GM18907 (cell line): ENCODE results near the gene ZC3H6.
A peak's percentile ranks its signal among the peaks of the same experiment; 100 is the strongest.

Source experiments
- ATAC-seq: cut with Tn5 transposase; IDR thresholded peaks from one replicate; pipeline ENCODE4 v1.9.1; 2021; ENCODE audit warnings: mild to moderate bottlenecking, moderate library complexity; ENCODE audit not compliant: unreplicated experiment

Gene ZC3H6, protein sequence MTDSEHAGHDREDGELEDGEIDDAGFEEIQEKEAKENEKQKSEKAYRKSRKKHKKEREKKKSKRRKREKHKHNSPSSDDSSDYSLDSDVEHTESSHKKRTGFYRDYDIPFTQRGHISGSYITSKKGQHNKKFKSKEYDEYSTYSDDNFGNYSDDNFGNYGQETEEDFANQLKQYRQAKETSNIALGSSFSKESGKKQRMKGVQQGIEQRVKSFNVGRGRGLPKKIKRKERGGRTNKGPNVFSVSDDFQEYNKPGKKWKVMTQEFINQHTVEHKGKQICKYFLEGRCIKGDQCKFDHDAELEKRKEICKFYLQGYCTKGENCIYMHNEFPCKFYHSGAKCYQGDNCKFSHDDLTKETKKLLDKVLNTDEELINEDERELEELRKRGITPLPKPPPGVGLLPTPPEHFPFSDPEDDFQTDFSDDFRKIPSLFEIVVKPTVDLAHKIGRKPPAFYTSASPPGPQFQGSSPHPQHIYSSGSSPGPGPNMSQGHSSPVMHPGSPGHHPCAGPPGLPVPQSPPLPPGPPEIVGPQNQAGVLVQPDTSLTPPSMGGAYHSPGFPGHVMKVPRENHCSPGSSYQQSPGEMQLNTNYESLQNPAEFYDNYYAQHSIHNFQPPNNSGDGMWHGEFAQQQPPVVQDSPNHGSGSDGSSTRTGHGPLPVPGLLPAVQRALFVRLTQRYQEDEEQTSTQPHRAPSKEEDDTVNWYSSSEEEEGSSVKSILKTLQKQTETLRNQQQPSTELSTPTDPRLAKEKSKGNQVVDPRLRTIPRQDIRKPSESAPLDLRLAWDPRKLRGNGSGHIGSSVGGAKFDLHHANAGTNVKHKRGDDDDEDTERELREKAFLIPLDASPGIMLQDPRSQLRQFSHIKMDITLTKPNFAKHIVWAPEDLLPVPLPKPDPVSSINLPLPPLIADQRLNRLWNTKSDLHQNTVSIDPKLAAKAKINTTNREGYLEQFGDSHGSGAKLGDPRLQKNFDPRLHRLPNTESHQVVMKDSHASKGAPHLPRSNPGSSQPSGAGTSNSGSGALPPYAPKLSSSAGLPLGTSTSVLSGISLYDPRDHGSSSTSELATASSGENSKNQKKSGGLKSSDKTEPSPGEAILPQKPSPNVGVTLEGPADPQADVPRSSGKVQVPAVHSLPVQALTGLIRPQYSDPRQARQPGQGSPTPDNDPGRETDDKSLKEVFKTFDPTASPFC

DNA sequence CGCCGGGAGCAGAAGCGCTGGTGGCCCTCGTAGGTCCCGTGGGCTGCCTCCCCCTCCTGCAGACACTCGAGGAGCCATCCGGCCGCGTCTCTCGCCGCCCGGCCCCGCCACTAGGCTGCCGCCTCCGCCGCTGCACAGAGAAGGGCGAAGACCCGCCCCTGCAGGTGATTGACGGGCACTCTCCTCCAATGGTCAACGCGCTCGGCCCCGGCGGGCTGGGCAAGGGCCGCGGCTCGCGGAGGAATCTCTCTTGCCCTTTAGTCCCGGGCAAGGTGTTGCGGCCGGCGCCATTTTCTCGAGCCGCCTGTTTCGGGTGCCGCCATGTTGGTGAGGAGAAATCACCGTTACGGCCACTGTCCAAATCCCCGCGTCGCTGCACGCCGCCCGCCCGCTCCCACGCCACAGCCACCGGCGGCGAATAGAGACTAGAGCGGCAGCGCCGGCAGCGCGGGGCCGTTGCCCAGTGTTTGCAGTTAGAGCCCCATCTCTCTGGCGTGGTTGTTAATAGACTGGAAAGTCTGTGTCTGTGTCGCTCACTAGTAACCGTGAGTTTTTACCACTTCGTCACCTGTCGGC lies at the start of gene ZC3H6:
Gene ZC3H6 (plus strand): TSS at position 287 of the 576 bp plus-strand sequence. CDS start 398 bp downstream, outside the sequence.
- ATAC-seq: peak; percentile 95

DNA sequence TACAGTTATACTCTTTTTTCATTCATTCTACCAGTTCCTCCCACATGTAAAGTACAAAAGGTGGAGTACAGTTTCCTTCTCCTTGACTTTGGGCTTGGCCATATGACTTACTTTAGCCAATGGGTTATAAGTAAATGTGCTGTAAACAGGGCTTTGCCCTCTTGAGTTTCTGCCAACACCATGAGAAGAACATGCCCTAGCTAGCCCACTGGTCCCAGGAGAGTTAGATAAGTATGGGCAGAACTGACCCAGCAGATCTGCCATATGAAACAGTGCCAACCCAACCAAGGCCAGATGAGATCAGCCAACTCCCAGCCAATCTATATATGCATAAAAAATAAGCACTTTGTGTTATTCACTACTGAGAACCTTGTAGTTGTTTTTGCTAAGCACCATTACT lies 46.0 kb upstream of the ZC3H6 start:
- no peak for ATAC-seq

DNA sequence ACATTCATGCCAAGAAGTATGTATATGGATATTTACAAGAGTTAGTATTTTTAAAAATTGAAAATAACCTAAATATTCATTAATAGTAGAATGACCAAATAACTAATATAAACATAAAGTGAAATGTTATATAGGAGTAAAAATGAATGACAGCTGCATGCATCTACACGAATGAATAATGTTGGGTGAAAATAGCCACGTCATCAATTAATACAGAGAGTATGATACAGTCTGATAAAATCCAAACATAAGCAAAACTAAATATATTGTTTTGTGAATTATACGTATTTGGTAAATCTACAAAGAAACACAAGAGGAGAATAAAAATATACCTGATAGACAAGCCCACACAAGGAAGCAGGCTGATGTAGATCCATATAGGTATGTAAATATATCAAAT lies 45.0 kb upstream of the ZC3H6 start:
- ATAC-seq: no peak

DNA sequence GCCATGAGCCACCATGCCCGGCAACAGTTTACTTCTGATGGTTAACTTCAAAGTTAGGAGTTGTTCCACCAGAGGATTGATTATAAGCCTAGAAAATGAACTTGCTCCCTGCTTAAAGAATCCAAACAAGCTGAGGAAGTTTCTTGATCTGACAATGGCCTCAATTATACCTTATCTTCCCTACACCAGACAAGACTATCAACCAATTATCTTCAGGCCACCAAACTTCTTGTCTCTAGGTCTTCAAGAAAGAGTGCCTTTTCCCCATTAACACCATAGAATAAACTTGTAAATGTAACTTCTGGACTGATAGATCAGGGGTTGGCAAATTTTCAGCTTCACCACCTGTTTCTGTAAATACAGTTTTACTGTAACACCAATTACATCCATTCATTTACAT lies 35.5 kb upstream of the ZC3H6 start:
- ATAC-seq: no peak

DNA sequence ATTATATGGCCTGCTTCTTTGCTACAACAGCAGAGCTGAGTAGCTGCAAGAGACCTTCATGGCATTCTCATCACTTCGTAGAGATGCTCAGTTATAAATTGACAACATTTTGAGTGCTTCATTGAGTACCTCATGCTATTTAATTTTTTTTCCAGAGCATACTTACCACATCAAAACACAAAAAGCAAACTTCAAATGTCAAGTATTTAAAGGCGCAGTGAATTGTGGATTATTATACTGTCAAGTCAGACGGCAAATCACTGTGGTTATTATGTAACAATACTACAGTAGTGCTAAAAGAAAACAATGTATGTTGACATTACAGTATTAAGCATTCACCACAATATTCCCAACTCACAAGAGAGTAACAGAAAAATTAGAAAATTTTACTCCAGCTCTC lies 33.0 kb upstream of the ZC3H6 start:
- no peak for ATAC-seq

DNA sequence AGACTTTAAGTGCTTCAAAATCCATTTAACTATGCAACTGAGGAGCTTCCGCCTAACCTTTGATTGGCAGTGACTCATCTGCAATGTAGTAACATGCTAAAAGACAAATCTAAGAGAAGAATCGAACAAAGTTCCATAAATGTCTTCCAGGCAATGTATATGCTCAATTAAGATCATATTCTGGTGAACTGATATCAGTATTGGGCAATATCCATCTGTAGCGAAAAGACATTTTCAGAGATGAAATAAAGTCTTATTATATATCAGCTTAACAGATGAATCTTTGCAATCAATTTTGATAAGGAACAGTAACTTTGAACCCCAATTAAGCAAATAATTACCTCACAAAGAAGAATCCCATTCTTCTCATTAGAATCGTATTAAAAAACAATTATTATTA lies 32.2 kb upstream of the ZC3H6 start:
- no peak for ATAC-seq

DNA sequence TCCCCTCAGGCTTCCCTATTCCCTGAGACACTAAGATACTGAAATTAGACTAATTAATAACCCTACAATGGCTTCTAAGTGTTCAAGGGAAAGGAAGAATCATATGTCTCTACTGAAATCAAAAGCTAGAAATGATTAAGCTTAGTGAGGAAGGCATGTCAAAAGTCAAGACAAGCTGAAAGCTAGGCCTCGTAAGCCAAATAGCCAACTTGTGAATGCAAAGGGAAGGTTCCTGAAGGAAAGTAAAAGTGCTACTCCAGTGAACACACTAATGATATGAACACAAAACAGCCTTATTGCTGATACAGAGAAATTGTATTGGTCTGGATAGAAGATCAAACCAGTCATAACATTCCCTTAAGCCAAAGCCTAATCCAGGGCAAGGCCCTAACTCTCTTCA lies 30.5 kb upstream of the ZC3H6 start:
- no peak for ATAC-seq

DNA sequence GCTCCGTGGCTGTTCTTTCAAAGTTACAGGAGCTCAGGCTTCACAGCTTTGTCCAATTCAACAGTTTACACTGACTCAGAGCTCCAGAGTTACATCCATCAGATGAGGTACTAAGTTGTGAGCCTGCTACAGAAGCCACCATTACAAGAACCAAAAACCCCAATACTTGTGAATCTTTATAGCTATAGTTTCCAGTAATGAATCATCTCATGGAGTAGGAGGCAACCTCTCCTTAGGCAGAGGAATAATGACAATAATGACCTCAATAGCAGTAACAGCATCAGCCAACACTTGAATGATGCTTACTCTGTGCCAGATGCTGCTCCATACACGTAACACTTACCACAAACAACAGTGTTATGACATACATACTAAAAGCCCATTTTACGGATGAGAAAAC lies 24.1 kb upstream of the ZC3H6 start:
- ATAC-seq: no peak

DNA sequence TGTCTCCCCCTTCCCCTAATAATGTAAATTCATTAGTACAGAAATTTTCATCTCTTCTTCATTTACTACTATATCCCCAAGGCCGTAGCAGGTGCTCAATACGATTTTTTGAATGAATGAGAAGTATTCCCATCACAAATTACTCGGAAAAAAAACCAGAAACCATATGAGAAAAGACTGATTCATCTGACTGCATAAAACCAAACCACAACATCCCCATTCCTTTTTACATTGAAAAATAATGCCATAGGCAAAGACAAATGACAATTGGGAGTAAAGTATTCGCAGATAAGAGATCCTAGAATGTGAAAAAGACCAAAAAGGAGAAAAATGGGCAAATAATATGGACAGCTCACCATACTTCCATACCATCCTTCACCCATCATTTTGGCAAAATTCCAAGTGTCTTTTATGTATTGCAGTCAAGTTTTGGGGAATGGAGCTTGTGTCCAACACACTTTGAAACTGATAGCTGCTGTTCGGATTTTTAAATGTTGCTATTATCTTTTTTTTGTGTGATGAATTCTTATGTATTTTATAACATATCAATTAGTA lies 22.1 kb upstream of the ZC3H6 start:
- ATAC-seq: no peak

DNA sequence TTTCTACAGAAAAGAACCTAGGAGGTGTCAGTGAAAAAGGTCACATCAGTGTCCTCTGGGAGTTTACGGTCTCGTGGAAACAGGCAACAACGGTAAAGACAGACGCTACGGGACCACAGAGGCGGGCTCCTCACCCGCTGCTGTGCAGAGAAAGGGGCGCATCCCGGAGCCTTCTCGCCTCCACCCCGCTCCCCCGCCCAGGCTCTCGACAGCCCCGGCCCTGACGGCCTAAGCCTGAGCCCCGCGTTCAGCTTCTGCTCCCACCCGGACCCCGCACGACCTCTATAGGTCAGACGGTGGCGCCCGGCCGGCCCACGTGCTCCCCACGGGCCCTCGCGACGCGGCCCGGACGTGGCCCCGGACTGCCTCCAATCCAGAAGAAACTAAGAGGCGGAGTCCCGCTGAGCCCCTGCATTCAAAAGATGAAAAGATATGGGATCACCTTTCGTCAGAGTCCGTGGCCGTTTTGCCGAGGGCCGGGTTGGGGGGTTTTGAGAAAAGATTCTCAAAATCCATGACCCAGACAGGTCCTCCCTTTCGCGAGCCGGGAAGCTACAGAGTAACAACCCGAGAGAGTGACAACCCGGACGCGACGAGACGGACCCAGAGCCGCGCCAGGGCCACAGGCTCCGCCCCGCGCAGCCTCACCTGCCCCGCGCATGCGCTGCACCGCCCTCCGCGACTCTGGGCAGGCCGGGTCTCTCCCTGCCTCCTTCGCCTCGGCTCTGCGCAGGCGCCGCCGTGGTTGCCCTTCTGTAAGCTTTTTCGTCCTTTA lies 20.7 kb upstream of the ZC3H6 start, which contains the start of gene ZC3H8:
Gene ZC3H8 (minus strand): TSS at position 577 of the 775 bp plus-strand sequence. CDS start 61 bp downstream, at position 516.
- peak; percentile 92 for ATAC-seq

DNA sequence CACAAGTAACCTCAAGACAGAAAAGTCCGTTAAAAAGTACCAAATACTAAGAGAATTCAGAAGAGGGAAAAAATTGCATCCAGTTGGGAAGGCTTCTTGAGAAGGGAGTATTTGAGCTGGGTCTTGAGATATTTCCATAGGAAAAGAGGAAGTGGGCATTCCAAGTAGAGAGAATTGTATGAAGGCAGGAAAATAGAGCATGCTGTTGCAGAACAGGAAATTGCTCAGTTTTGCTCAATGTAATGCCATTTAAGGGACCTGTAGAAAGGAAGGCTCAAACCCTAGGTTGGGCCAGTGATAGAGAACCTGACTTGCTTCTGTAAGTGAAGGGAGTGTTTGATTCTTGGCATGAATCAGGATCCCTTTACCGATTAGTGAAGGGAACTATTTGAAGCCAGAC lies 19.5 kb upstream of the ZC3H6 start:
- no peak for ATAC-seq

DNA sequence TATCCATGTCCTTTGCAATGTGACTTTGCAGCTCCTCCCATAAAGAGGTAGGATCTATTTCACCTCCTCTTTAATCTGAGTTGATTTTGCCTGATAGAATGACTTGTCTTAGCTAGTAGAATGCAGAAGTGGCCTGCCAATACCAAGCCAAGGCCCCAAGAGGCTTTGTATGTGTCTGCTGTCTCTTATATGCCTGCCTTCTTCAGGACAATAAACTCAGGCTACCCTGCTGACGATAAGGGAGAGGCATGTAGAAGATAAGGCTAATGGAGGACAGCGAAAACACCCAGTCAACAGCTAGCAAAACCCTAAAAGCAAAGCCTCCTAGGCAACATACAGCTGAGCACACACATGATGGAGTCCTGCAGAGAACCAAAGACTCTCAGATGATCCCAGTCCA lies 18.7 kb upstream of the ZC3H6 start:
- ATAC-seq: no peak

DNA sequence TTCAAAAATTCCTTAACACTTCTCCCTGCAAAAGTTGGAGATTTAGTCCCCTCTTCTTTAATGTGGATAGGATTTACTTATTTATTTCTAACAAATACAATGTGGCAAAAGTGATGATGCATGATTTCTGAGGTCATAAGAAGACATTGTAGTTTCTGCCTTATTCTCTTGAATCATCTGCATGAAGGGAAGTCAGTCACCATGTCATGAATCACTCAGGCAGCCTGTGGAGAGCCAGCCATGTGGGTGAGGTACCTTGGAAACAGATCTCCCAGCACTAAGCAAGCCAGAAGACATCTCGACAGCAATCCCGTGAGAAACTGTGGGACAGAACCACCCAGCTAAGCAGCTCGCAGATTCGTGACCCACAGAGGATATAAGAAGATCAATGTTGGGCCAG lies 17.8 kb upstream of the ZC3H6 start:
- no peak for ATAC-seq

DNA sequence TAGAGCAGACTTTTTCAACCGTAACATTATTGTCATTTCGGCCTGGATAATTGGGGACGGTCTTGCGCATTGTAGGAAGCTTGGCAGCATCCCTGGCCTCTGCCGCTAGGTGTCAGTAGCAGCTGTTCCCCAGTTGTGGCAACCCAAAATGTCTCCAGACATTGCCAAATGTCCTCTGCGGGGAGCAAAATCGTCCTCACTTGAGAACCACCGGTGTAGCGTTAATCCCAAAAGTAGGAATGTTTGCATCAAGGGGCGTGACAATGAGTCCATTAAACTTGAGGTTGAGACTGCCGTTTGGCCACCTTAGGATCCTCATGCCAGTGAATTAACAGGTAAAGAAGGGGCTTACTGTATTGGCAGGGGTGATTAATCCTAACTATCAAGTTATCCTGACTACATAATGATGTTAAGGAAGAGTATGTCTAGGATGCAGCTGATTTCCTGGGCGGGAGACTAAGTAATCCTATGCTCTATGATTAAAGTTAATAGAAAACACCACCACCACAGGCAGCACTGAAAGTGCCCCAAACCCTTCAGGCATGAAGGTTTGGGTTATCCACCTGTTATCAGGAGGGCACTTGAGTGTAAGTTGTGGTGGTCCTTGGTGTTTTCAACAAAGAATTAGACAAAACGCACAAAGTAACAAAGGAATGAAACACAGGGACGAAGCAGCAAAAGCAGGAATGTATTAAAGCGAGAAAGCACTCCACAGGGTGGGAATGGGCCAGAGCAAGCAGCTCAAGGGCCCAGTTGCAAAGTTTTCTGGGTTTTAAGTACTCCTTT lies 15.7 kb upstream of the ZC3H6 start:
- peak; percentile 45 for ATAC-seq

DNA sequence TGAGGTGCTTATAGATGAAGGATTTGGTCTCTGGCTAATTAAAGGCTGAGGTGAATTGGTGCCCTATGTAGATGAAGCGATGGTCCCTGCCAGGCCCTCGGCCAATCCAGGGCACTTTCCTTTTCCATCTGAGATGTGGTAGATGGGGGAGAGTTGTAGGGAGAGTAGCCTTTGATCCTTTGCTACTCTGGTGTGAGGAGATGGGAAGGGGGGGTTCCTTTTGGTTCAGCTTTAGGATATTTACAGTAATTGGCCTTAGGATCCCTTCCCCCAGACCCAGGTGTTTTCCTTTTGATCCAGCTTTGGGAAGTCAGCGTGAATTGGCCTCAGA lies 15.1 kb upstream of the ZC3H6 start:
- ATAC-seq: no peak

DNA sequence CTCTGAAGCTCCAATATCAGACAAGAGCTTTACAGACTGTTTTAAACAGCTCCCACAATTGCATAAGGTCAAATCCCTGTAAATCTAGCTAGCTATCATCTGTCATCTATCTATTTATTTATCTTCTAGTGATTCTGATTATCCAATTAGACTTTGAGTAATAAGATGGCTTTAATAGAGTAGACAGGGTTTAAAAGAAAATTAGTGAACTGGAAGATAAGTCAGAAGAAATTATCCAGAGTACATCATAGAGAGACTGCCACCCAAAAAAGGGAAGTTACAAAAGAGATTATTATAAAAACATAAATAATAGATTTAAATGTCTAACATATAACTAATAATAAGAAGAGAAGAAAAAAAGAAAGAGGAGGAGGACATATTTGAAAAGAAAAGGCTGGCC lies 12.5 kb upstream of the ZC3H6 start:
- no peak for ATAC-seq

DNA sequence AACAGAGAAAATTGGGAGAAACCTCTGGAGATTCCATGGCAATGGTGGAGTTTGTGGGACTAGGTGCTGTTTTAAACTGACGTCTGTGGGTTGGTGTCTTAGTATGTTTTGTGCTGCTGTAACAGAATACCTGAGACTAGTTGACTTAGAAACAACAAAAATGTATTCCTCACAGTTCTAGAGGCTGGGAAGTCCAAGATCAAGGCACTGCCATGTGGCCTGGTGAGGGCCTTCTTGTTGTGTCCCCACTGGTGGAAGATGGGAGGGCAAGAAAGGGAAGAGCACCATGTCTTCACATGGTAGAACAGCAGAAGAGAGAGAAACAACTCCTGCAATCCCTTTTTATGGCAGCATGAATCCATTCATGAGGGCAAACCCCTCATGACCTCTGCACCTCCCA lies 6.8 kb upstream of the ZC3H6 start:
- no peak for ATAC-seq

DNA sequence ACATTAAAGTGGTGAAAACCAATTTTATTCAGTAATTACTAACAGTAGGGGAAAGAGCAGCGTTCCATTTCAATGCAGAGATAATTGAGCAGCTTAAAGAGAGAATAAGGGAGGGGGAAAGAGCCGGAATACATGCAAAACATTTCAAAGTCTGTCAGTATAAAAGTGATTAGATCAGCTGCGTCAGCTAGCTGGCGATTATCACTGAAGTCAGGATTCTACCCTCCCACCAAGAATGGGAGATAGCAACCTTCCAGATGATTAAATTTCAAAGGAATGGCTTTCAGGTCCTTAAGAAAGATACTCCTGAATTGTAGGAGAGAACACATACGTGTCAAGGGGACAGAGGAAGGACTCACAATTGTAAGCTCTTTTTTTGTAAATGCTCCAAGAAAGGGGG lies 2.7 kb upstream of the ZC3H6 start:
- no peak for ATAC-seq

DNA sequence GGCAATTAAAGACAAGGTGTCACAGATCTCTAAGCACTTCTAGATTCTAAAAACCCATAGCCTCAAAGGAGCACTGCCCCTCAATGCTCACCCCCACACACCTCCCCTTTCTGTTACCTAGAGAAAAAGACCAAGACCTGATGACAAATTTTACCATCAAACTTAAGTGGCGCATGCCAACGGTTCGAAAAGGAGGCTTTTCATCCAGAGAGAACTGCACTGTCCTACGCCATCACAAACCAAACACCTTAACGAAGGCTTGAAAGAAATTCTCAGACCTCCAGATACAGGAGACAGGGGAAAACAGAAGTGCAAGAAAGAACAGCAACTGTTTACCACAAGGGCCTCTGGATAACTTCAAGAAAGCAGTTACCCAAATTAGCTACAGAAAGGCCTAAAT lies 2.0 kb upstream of the ZC3H6 start:
- no peak for ATAC-seq
